HCT116 (cell line): ENCODE data around the gene C4orf50. TPM values are rescaled to one million over a fixed set of nuclear protein-coding genes. Genes with fewer than 3 reads are reported as not detected.

Experiments
- ATAC-seq: fragments of 200-7000 bp; cut with Tn5 transposase; 2 replicates; pipeline ENCODE4 v1.9.1; 2020; ENCODE audit warnings: mild to moderate bottlenecking, moderate library complexity
- BruUV-seq: library from RNA; stranded (reverse); fragments of 400-500 nt; replicated peaks from 2 replicates; lab custom pipeline; 2021; lab: Mats Ljungman, UMichigan
- CTCF ChIA-PET: fragments of 300-600 bp; sonication (Branson Sonifier 250); formaldehyde crosslinking; loops from one replicate; lab custom pipeline; 2021; ENCODE audit warnings: antibody characterized with exemption; lab: Charles Lee
- POLR2A ChIA-PET: fragments of 300-600, 350-600 bp; sonication (Branson Sonifier 250); formaldehyde crosslinking; loops from one replicate; lab custom pipeline; 2021; ENCODE audit warnings: antibody characterized with exemption; lab: Charles Lee
- RAD21 ChIA-PET, 2 experiments: fragments of 300-600 bp; sonication (Branson Sonifier 250); formaldehyde crosslinking; loops; one replicate each; lab custom pipeline; 2023; ENCODE audit warnings: low total read pairs in 2 of 2; ENCODE audit not compliant: uncharacterized antibody in 2 of 2, unreplicated experiment in 2 of 2, low non-redundant PET in 1 of 2; lab: Charles Lee
- DNase-seq: peaks from one replicate; pipeline ENCODE4 v3.0.0-alpha.2; 2010; ENCODE audit warnings: low read depth, low spot score
- H2AFZ ChIP-seq: fragments of 200-600 bp; shearing (Covaris generic), sonication (generic); 2 replicates; pipeline ENCODE4 v1.6.1; 2017; ENCODE audit warnings: low read depth, mixed run types, mixed read lengths, antibody characterized with exemption, low read length; ENCODE audit not compliant: poor library complexity, severe bottlenecking
- H3K27ac ChIP-seq: 2 replicates; pipeline ENCODE4 v1.5.1; 2012; ENCODE audit warnings: low read depth, low read length
- H3K27me3 ChIP-seq: fragments of 200-600 bp; sonication (generic); 2 replicates; pipeline ENCODE4 v1.6.1; 2016; ENCODE audit warnings: mixed run types, low read length, mixed read lengths; ENCODE audit not compliant: insufficient read depth
- H3K36me3 ChIP-seq, 2 experiments: fragments of 200-500 bp in 1 of 2; fragments of 200-600 bp in 1 of 2; sonication (Bioruptor generic) in 1 of 2; sonication (generic) in 1 of 2; 2 replicates each; pipeline versions ENCODE4 v1.5.1 to v1.6.1; 2014 to 2016; ENCODE audit warnings: low read length in 2 of 2, inconsistent platforms in 1 of 2, mixed read lengths in 1 of 2, mixed run types in 1 of 2; ENCODE audit not compliant: insufficient read depth in 2 of 2, control insufficient read depth in 1 of 2
- H3K4me1 ChIP-seq, 2 experiments: fragments of 200-600 bp in 1 of 2; sonication (generic) in 1 of 2; 2 replicates each; pipeline versions ENCODE4 v1.5.1 to v1.6.1; 2012 to 2017; ENCODE audit warnings: low read length in 2 of 2, inconsistent platforms in 1 of 2, mild to moderate bottlenecking in 1 of 2, mixed read lengths in 1 of 2, mixed run types in 1 of 2, moderate library complexity in 1 of 2; ENCODE audit not compliant: insufficient read depth in 2 of 2, control insufficient read depth in 1 of 2
- H3K4me2 ChIP-seq: fragments of 200-600 bp; sonication (generic); 2 replicates; pipeline ENCODE4 v1.6.1; 2017; ENCODE audit warnings: mixed run types, low read length, mixed read lengths
- H3K4me3 ChIP-seq, 2 experiments: fragments of 200-600 bp in 1 of 2; sonication (generic) in 1 of 2; replicated peaks in 1 of 2; 2 replicates each; pipeline ENCODE4 v1.5.1; 2011 to 2016; ENCODE audit warnings: low read length in 2 of 2, control low read depth in 1 of 2, low read depth in 1 of 2, mild to moderate bottlenecking in 1 of 2, mixed read lengths in 1 of 2, mixed run types in 1 of 2
- H3K79me2 ChIP-seq: fragments of 200-600 bp; sonication (generic); 2 replicates; pipeline ENCODE4 v1.6.1; 2017; ENCODE audit warnings: mild to moderate bottlenecking, mixed run types, low read length, moderate library complexity, mixed read lengths; ENCODE audit not compliant: insufficient read depth
- H3K9ac ChIP-seq: fragments of 200-600 bp; sonication (generic); 2 replicates; pipeline ENCODE4 v1.6.1; 2016; ENCODE audit warnings: low read length, mixed read lengths
- H3K9me2 ChIP-seq: fragments of 200-600 bp; sonication (generic), shearing (Covaris generic); 2 replicates; pipeline ENCODE4 v1.6.1; 2017; ENCODE audit warnings: mixed run types, mild to moderate bottlenecking, moderate library complexity; ENCODE audit not compliant: insufficient read depth
- H3K9me3 ChIP-seq, 2 experiments: fragments of 200-500 bp in 1 of 2; fragments of 200-600 bp in 1 of 2; sonication (Bioruptor generic) in 1 of 2; sonication (generic) in 1 of 2; 2 replicates each; pipeline ENCODE4 v1.6.1; 2014 to 2017; ENCODE audit warnings: low read length in 2 of 2, mixed read lengths in 2 of 2, inconsistent platforms in 1 of 2, low read depth in 1 of 2, mild to moderate bottlenecking in 1 of 2, mixed run types in 1 of 2, moderate library complexity in 1 of 2; ENCODE audit not compliant: control insufficient read depth in 1 of 2, insufficient read depth in 1 of 2
- H4K20me1 ChIP-seq: fragments of 200-600 bp; sonication (generic), shearing (Covaris generic); 2 replicates; pipeline ENCODE4 v1.6.1; 2017; ENCODE audit warnings: mixed run types, mild to moderate bottlenecking, moderate library complexity; ENCODE audit not compliant: insufficient read depth
- CBX3 ChIP-seq: IDR thresholded peaks from 2 replicates; pipeline ENCODE4 v1.6.1; 2012; ENCODE audit warnings: low read depth
- CEBPB ChIP-seq: IDR thresholded peaks from 2 replicates; pipeline ENCODE4 v1.6.1; 2012; ENCODE audit warnings: low read depth
- EGR1 ChIP-seq: IDR thresholded peaks from 2 replicates; pipeline ENCODE4 v1.6.1; 2012; ENCODE audit warnings: low read depth
- EZH2 ChIP-seq: fragments of 200-600 bp; sonication (generic); IDR thresholded peaks from 2 replicates; pipeline ENCODE4 v1.6.1; 2017; ENCODE audit warnings: antibody characterized with exemption, mixed run types
- JUND ChIP-seq: IDR thresholded peaks from 2 replicates; pipeline ENCODE4 v1.6.1; 2012
- MAX ChIP-seq: IDR thresholded peaks from 2 replicates; pipeline ENCODE4 v1.6.1; 2012
- POLR2A ChIP-seq: IDR thresholded peaks from 2 replicates; pipeline ENCODE4 v1.7.0; 2011; ENCODE audit warnings: borderline replicate concordance; ENCODE audit not compliant: insufficient read depth, insufficient read length; ENCODE audit errors: extremely low read depth
- RAD21 ChIP-seq: IDR thresholded peaks from 2 replicates; pipeline ENCODE4 v1.6.1; 2012; ENCODE audit warnings: low read depth, mild to moderate bottlenecking
- SIN3A ChIP-seq: IDR thresholded peaks from 2 replicates; pipeline ENCODE4 v1.6.1; 2012; ENCODE audit warnings: low read depth
- SP1 ChIP-seq: IDR thresholded peaks from 2 replicates; pipeline ENCODE4 v1.6.1; 2012; ENCODE audit warnings: low read depth
- ZFX ChIP-seq: fragments of 450-650 bp; IDR thresholded peaks from 2 replicates; pipeline ENCODE4 v1.6.1; 2017
- intact Hi-C: fragments of 100-400 bp; cut with micrococcal nuclease; formaldehyde crosslinking; loops from 2 replicates; pipeline ENCODE4 v1.10.0; 2022
- total RNA-seq: library from RNA; stranded (reverse); gene quantifications from one replicate; pipeline ENCODE4 v1.2.1, GENCODE V29; 2021; ENCODE audit not compliant: unreplicated experiment
- TF ChIP-seq, protein P1 (sequence below): IDR thresholded peaks from 2 replicates; pipeline ENCODE4 v1.6.1; 2012; ENCODE audit warnings: low read depth

C4orf50 gene
- total RNA-seq, 1 experiment from 2014 or later = not detected

DNA sequence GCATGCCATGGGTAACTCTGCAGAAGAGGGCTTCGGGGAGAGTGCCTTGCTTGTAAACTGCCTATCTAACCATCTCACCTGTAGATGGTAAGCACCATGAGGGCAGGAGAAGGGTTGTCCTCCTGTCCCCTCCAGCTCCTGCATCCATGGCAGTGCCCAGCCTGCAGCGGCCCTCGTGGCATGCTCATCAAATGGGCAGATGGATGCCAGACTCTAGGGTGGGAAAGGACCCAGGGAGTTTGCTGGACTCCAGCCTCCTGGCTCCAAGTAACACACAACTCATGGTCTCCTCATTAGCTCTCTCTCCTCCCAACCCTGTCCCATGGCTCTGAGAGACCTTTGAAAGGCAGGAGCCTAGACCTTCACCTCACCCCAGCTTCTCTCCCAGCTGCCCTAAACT, 95.7 kb downstream of the C4orf50 start:
- H3K4me2 ChIP-seq = no peak overlapping the region
- no TSS peak for BruUV-seq
- H3K79me2 ChIP-seq = no peaks in the 10 kb centered on the region
- POLR2A ChIA-PET = no interaction called here
- no peaks in the 10 kb centered on the region for H4K20me1 ChIP-seq
- no peak for ATAC-seq
- TF ChIP-seq SP1 (no peak), EZH2 (no peak), CEBPB (no peak), RAD21 (no peak), CBX3 (no peak), ZFX (no peak), JUND (no peak), POLR2A (no peak), MAX (no peak), SIN3A (no peak), EGR1 (no peak)
- TF ChIP-seq, protein P1, sequence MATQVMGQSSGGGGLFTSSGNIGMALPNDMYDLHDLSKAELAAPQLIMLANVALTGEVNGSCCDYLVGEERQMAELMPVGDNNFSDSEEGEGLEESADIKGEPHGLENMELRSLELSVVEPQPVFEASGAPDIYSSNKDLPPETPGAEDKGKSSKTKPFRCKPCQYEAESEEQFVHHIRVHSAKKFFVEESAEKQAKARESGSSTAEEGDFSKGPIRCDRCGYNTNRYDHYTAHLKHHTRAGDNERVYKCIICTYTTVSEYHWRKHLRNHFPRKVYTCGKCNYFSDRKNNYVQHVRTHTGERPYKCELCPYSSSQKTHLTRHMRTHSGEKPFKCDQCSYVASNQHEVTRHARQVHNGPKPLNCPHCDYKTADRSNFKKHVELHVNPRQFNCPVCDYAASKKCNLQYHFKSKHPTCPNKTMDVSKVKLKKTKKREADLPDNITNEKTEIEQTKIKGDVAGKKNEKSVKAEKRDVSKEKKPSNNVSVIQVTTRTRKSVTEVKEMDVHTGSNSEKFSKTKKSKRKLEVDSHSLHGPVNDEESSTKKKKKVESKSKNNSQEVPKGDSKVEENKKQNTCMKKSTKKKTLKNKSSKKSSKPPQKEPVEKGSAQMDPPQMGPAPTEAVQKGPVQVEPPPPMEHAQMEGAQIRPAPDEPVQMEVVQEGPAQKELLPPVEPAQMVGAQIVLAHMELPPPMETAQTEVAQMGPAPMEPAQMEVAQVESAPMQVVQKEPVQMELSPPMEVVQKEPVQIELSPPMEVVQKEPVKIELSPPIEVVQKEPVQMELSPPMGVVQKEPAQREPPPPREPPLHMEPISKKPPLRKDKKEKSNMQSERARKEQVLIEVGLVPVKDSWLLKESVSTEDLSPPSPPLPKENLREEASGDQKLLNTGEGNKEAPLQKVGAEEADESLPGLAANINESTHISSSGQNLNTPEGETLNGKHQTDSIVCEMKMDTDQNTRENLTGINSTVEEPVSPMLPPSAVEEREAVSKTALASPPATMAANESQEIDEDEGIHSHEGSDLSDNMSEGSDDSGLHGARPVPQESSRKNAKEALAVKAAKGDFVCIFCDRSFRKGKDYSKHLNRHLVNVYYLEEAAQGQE = no peak
- no peak overlapping the region for H3K9ac ChIP-seq
- no peaks in the 10 kb centered on the region for H3K9me3 ChIP-seq
- no peaks in the 10 kb centered on the region for H3K36me3 ChIP-seq
- H3K4me3 ChIP-seq = no peak overlapping the region
- CTCF ChIA-PET = no interaction called here
- H3K27me3 ChIP-seq = peaks cover 31% of the 10 kb centered on the region
- no peak overlapping the region for H2AFZ ChIP-seq
- intact Hi-C loops = no loop called here
- H3K27ac ChIP-seq = no peak overlapping the region
- H3K4me1 ChIP-seq = no peaks in the 10 kb centered on the region
- no peak for DNase-seq
- RAD21 ChIA-PET = no interaction called here
- H3K9me2 ChIP-seq = no peaks in the 10 kb centered on the region
